ENCODE measurements around the gene CFAP53.

CFAP53 gene

GRCh38 chr18:50209311-50209710, 57.0 kb downstream of the CFAP53 start:
- Histone ChIP-seq H3K4me2 (ENCODE audit: low read length, poor library complexity, severe bottlenecking) (no peak overlapping the region), H2BK15ac (ENCODE audit: low read depth, poor library complexity, severe bottlenecking) (no peak overlapping the region), H4K91ac (ENCODE audit: low read length) (no peak overlapping the region), H3K18ac (ENCODE audit: low read depth in 1 of 2, low read length in 2 of 2) (no peak overlapping the region), H2BK12ac (ENCODE audit: low read length in 2 of 2) (no peak overlapping the region), H3K4ac (ENCODE audit: low read depth in 1 of 2, low read length in 2 of 2) (no peak overlapping the region), H2AK5ac (ENCODE audit: low read length, severe bottlenecking) (no peak overlapping the region), H3K14ac (ENCODE audit: low read length in 2 of 2) (no peak overlapping the region), H3K9ac (ENCODE audit: low read length) (no peak overlapping the region), H3K4me1 (ENCODE audit: control insufficient read depth, insufficient read depth, low read depth, low read length) (no peaks in the 10 kb centered on the region), H2BK5ac (ENCODE audit: low read depth, low read length, poor library complexity, severe bottlenecking) (no peak overlapping the region), H3K4me3 (ENCODE audit: insufficient read depth in 1 of 2, low read depth in 1 of 2, low read length in 2 of 2) (no peak overlapping the region), H3K27ac (ENCODE audit: low read length, poor library complexity, severe bottlenecking) (no peak overlapping the region), H4K8ac (ENCODE audit: low read length) (no peak overlapping the region), H3K9me3 (ENCODE audit: control insufficient read depth, low read length) (no peaks in the 10 kb centered on the region), H2AFZ (ENCODE audit: low read depth, low read length) (no peak overlapping the region), H3K23ac (ENCODE audit: low read length in 2 of 2) (no peak overlapping the region), H2BK120ac (ENCODE audit: low read depth, low read length) (no peak overlapping the region), H3K27me3 (ENCODE audit: control insufficient read depth in 1 of 2, insufficient read depth in 1 of 2, low read length in 2 of 2) (peaks cover 33 to 44% of the 10 kb centered on the region in 2 experiments), H3K36me3 (ENCODE audit: control insufficient read depth in 1 of 2, insufficient read depth in 2 of 2, low read depth in 1 of 2, low read length in 2 of 2) (no peaks in the 10 kb centered on the region), H3K79me1 (replicated peaks; ENCODE audit: low read length, poor library complexity, severe bottlenecking) (no peaks in the 10 kb centered on the region)
- DNase-seq: no peak
- WGBS: 94% methylated on average over 4 of the region's 4 CpGs

GRCh38 chr18:50207722-50208121, 58.6 kb downstream of the CFAP53 start:
- no peak overlapping the region for H3K9ac ChIP-seq (ENCODE audit: low read length)
- no peak overlapping the region for H2BK5ac ChIP-seq (ENCODE audit: low read depth, low read length, poor library complexity, severe bottlenecking)
- H3K9me3 ChIP-seq (ENCODE audit: control insufficient read depth, low read length): no peaks in the 10 kb centered on the region
- no peak overlapping the region for H2BK12ac ChIP-seq (ENCODE audit: low read length in 2 of 2)
- H3K14ac ChIP-seq (ENCODE audit: low read length in 2 of 2): no peak overlapping the region
- DNase-seq: no peak
- no peak overlapping the region for H2AFZ ChIP-seq (ENCODE audit: low read depth, low read length)
- peaks cover 3% of the 10 kb centered on the region for H3K4me1 ChIP-seq (ENCODE audit: control insufficient read depth, insufficient read depth, low read depth, low read length)
- peaks cover 35 to 53% of the 10 kb centered on the region in 2 experiments for H3K27me3 ChIP-seq (ENCODE audit: control insufficient read depth in 1 of 2, insufficient read depth in 1 of 2, low read length in 2 of 2)
- no peaks in the 10 kb centered on the region for H3K36me3 ChIP-seq (ENCODE audit: control insufficient read depth in 1 of 2, insufficient read depth in 2 of 2, low read depth in 1 of 2, low read length in 2 of 2)
- H3K4me2 ChIP-seq (ENCODE audit: low read length, poor library complexity, severe bottlenecking): no peak overlapping the region
- no peak overlapping the region for H2BK120ac ChIP-seq (ENCODE audit: low read depth, low read length)
- H2BK15ac ChIP-seq (ENCODE audit: low read depth, poor library complexity, severe bottlenecking): no peak overlapping the region
- H2AK5ac ChIP-seq (ENCODE audit: low read length, severe bottlenecking): no peak overlapping the region
- H3K23ac ChIP-seq (ENCODE audit: low read length in 2 of 2): no peak overlapping the region
- no peak overlapping the region for H3K18ac ChIP-seq (ENCODE audit: low read depth in 1 of 2, low read length in 2 of 2)
- no peak overlapping the region for H3K27ac ChIP-seq (ENCODE audit: low read length, poor library complexity, severe bottlenecking)
- H3K79me1 ChIP-seq (replicated peaks; ENCODE audit: low read length, poor library complexity, severe bottlenecking): no peaks in the 10 kb centered on the region
- H4K8ac ChIP-seq (ENCODE audit: low read length): no peak overlapping the region
- no peak overlapping the region for H3K4ac ChIP-seq (ENCODE audit: low read depth in 1 of 2, low read length in 2 of 2)
- H3K4me3 ChIP-seq (ENCODE audit: insufficient read depth in 1 of 2, low read depth in 1 of 2, low read length in 2 of 2): no peak overlapping the region
- H4K91ac ChIP-seq (ENCODE audit: low read length): no peak overlapping the region
- WGBS: 63% methylated on average over 1 of the region's 1 CpG

- H2BK15ac ChIP-seq (ENCODE audit: low read depth, poor library complexity, severe bottlenecking): no peak overlapping the region
- peak overlapping the region; percentile 45 for H3K4me2 ChIP-seq (ENCODE audit: low read length, poor library complexity, severe bottlenecking)
- no peak overlapping the region for H3K9ac ChIP-seq (ENCODE audit: low read length)
- H4K91ac ChIP-seq (ENCODE audit: low read length): no peak overlapping the region
- H4K8ac ChIP-seq (ENCODE audit: low read length): no peak overlapping the region
- H2BK5ac ChIP-seq (ENCODE audit: low read depth, low read length, poor library complexity, severe bottlenecking): no peak overlapping the region
- WGBS: 16% methylated on average over 15 of the region's 24 CpGs
- no peak overlapping the region for H3K14ac ChIP-seq (ENCODE audit: low read length in 2 of 2)
- no peak overlapping the region for H2AFZ ChIP-seq (ENCODE audit: low read depth, low read length)
- H3K27me3 ChIP-seq (ENCODE audit: control insufficient read depth in 1 of 2, insufficient read depth in 1 of 2, low read length in 2 of 2): peaks cover 44 to 54% of the 10 kb centered on the region in 2 experiments
- DNase-seq: peak; percentile 30
- no peak overlapping the region for H3K4me3 ChIP-seq (ENCODE audit: insufficient read depth in 1 of 2, low read depth in 1 of 2, low read length in 2 of 2)
- no peak overlapping the region for H2AK5ac ChIP-seq (ENCODE audit: low read length, severe bottlenecking)
- no peaks in the 10 kb centered on the region for H3K79me1 ChIP-seq (replicated peaks; ENCODE audit: low read length, poor library complexity, severe bottlenecking)
- no peak overlapping the region for H3K27ac ChIP-seq (ENCODE audit: low read length, poor library complexity, severe bottlenecking)
- no peak overlapping the region for H2BK12ac ChIP-seq (ENCODE audit: low read length in 2 of 2)
- no peak overlapping the region for H2BK120ac ChIP-seq (ENCODE audit: low read depth, low read length)
- H3K23ac ChIP-seq (ENCODE audit: low read length in 2 of 2): no peak overlapping the region
- no peaks in the 10 kb centered on the region for H3K9me3 ChIP-seq (ENCODE audit: control insufficient read depth, low read length)
- peaks cover 3% of the 10 kb centered on the region for H3K4me1 ChIP-seq (ENCODE audit: control insufficient read depth, insufficient read depth, low read depth, low read length)
- H3K36me3 ChIP-seq (ENCODE audit: control insufficient read depth in 1 of 2, insufficient read depth in 2 of 2, low read depth in 1 of 2, low read length in 2 of 2): no peaks in the 10 kb centered on the region
- no peak overlapping the region for H3K4ac ChIP-seq (ENCODE audit: low read depth in 1 of 2, low read length in 2 of 2)
- H3K18ac ChIP-seq (ENCODE audit: low read depth in 1 of 2, low read length in 2 of 2): no peak overlapping the region
Observed at GRCh38 chr18:50203801-50204604, 62.3 kb downstream of the CFAP53 start.

GRCh38 chr18:50201476-50202018, 64.7 kb downstream of the CFAP53 start:
- H3K9me3 ChIP-seq (ENCODE audit: control insufficient read depth, low read length): no peaks in the 10 kb centered on the region
- DNase-seq: no peak
- no peaks in the 10 kb centered on the region for H3K79me1 ChIP-seq (replicated peaks; ENCODE audit: low read length, poor library complexity, severe bottlenecking)
- H4K91ac ChIP-seq (ENCODE audit: low read length): no peak overlapping the region
- no peak overlapping the region for H3K18ac ChIP-seq (ENCODE audit: low read depth in 1 of 2, low read length in 2 of 2)
- H3K9ac ChIP-seq (ENCODE audit: low read length): no peak overlapping the region
- H2BK12ac ChIP-seq (ENCODE audit: low read length in 2 of 2): no peak overlapping the region
- H2AFZ ChIP-seq (ENCODE audit: low read depth, low read length): no peak overlapping the region
- no peak overlapping the region for H3K4me2 ChIP-seq (ENCODE audit: low read length, poor library complexity, severe bottlenecking)
- H2AK5ac ChIP-seq (ENCODE audit: low read length, severe bottlenecking): no peak overlapping the region
- H4K8ac ChIP-seq (ENCODE audit: low read length): no peak overlapping the region
- H3K27me3 ChIP-seq (ENCODE audit: control insufficient read depth in 1 of 2, insufficient read depth in 1 of 2, low read length in 2 of 2): peaks cover 47 to 65% of the 10 kb centered on the region in 2 experiments
- H2BK120ac ChIP-seq (ENCODE audit: low read depth, low read length): no peak overlapping the region
- no peak overlapping the region for H3K14ac ChIP-seq (ENCODE audit: low read length in 2 of 2)
- H2BK5ac ChIP-seq (ENCODE audit: low read depth, low read length, poor library complexity, severe bottlenecking): no peak overlapping the region
- peaks cover 3% of the 10 kb centered on the region for H3K4me1 ChIP-seq (ENCODE audit: control insufficient read depth, insufficient read depth, low read depth, low read length)
- no peak overlapping the region for H3K23ac ChIP-seq (ENCODE audit: low read length in 2 of 2)
- WGBS: no CpG with 5 or more reads among the region's 1 CpG
- no peak overlapping the region for H2BK15ac ChIP-seq (ENCODE audit: low read depth, poor library complexity, severe bottlenecking)
- H3K27ac ChIP-seq (ENCODE audit: low read length, poor library complexity, severe bottlenecking): no peak overlapping the region
- H3K36me3 ChIP-seq (ENCODE audit: control insufficient read depth in 1 of 2, insufficient read depth in 2 of 2, low read depth in 1 of 2, low read length in 2 of 2): no peaks in the 10 kb centered on the region
- no peak overlapping the region for H3K4ac ChIP-seq (ENCODE audit: low read depth in 1 of 2, low read length in 2 of 2)
- no peak overlapping the region for H3K4me3 ChIP-seq (ENCODE audit: insufficient read depth in 1 of 2, low read depth in 1 of 2, low read length in 2 of 2)

All from mesenchymal stem cell (in vitro differentiated cells and primary cell).